Heart left ventricle (tissue), 13 donors: ENCODE results near the gene PDE6B.

Experiments
- POLR2A ChIP-seq, 2 donors: fragments of 450-650 bp; IDR thresholded peaks; one replicate each; pipeline ENCODE4 v1.6.1; 2017; ENCODE audit warnings: antibody characterized with exemption in 2 of 2, mild to moderate bottlenecking in 2 of 2, moderate library complexity in 2 of 2
- TF ChIP-seq, protein P1 (sequence below), 12 donors: fragments of 200-600 bp; sonication (generic) in 4 of 12; IDR thresholded peaks; one replicate each; pipeline versions ENCODE4 v1.5.0 to v1.8.0; 2018 to 2022; ENCODE audit warnings: antibody characterized with exemption in 12 of 12, mild to moderate bottlenecking in 5 of 12
- donor health status: ischemic (EF 13 %, LVEDD 7.1; RV severe dilation, severe dysfunction).
- donor health status: DM: no; HTN: yes; CAD: no.
- donor health status: DM: no; HTN: no; CAD: no.
- donor health status: ischemic (EF 25% LVEDD 6.9; RV normal size, moderate dysfunction).
- donor health status: ischemic (EF 25% LVEDD 5.7; RV mildly dilated, moderate dysfunction).
- donor health status: ischemic (EF 35%, LVEDD 5.7; RV mildly dilated, moderate dysfunction).
- donor health status: nonischemic (EF 11% LVEDD 7.7; RV severe dilation, severe dysfunction).
- donor health status: DM: yes; HTN: yes; CAD: no.
- donor health status: PGD.
- donor health status: ischemic (EF 29% LVEDD 5.4; RV normal size, mild dysfunction).
- donor health status: nonischemic (EF 23%, LVEDD 6.1; RV moderate dilation, normal function).

DNA sequence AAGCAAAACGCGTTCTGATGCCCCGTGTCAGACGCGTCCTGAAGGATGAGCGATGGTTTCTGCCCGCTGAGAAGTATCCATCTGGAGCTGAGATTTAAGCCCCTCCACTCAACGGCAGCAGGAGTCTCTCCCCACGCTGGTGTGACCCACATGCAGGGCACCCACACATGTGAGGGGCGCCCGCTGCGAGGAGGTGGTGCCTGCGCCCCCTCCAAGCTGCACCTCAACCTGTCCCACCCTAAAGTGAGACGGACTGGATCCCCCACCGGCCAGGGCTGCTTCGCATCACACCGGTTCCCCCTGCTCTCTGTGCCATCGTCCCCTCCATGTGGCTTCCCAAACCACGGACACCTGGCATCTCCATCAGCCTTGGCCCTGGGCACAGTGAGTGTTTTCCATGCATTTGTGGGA lies 4.5 kb upstream of the PDE6B start:
- TF ChIP-seq POLR2A (IDR thresholded peaks at IDR 0.05) = no peak
- TF ChIP-seq, protein P1, sequence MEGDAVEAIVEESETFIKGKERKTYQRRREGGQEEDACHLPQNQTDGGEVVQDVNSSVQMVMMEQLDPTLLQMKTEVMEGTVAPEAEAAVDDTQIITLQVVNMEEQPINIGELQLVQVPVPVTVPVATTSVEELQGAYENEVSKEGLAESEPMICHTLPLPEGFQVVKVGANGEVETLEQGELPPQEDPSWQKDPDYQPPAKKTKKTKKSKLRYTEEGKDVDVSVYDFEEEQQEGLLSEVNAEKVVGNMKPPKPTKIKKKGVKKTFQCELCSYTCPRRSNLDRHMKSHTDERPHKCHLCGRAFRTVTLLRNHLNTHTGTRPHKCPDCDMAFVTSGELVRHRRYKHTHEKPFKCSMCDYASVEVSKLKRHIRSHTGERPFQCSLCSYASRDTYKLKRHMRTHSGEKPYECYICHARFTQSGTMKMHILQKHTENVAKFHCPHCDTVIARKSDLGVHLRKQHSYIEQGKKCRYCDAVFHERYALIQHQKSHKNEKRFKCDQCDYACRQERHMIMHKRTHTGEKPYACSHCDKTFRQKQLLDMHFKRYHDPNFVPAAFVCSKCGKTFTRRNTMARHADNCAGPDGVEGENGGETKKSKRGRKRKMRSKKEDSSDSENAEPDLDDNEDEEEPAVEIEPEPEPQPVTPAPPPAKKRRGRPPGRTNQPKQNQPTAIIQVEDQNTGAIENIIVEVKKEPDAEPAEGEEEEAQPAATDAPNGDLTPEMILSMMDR (IDR thresholded peaks at IDR 0.05) = no peak
